Stomach (tissue), 9 donors: ENCODE measurements around the gene GRIK1. TPM values are rescaled to one million over a fixed set of nuclear protein-coding genes. Genes with fewer than 3 reads are reported as not detected.

ENCODE experiments used
- DNase-seq, 2 donors: peaks; one replicate each; pipeline versions ENCODE4 v3.0.0 to v3.0.0-alpha.2; 2013 to 2019
- H3K27ac ChIP-seq, 5 donors: fragments of 200-600 bp in 4 of 5; sonication (generic) in 4 of 5; one replicate each; pipeline ENCODE4 v1.5.1; 2013 to 2019; ENCODE audit warnings: mild to moderate bottlenecking in 1 of 5, moderate library complexity in 1 of 5
- H3K27me3 ChIP-seq, 3 donors: fragments of 200-600 bp; sonication (generic); one replicate each; pipeline ENCODE4 v1.5.1; 2017 to 2019; ENCODE audit warnings: mixed run types in 1 of 3
- H3K36me3 ChIP-seq, 4 donors: fragments of 200-600 bp; sonication (generic); 1 replicate in 3 of 4; 2 replicates in 1 of 4; pipeline ENCODE4 v1.5.1; 2016 to 2019
- H3K4me1 ChIP-seq, 4 donors: fragments of 200-600 bp; sonication (generic); one replicate each; pipeline ENCODE4 v1.5.1; 2016 to 2019
- H3K4me3 ChIP-seq, 4 donors: fragments of 200-600 bp; sonication (generic) in 3 of 4; one replicate each; pipeline ENCODE4 v1.5.1; 2016 to 2019; ENCODE audit warnings: mild to moderate bottlenecking in 1 of 4
- H3K9me3 ChIP-seq, 4 donors: fragments of 200-600 bp; sonication (generic); one replicate each; pipeline ENCODE4 v1.5.1; 2016 to 2019
- CTCF ChIP-seq, 7 experiments: fragments of 450-650 bp in 4 of 7; fragments of 200-600 bp in 3 of 7; sonication (generic) in 3 of 7; IDR thresholded peaks; one replicate each; pipeline ENCODE4 v1.5.1; 2016 to 2019; ENCODE audit warnings: antibody characterized with exemption in 7 of 7, control low read depth in 2 of 7, mild to moderate bottlenecking in 1 of 7
- EP300 ChIP-seq: sonication (generic); formaldehyde crosslinking; IDR thresholded peaks from one replicate; pipeline ENCODE4 v1.6.1; 2017; ENCODE audit warnings: antibody characterized with exemption
- POLR2A ChIP-seq, 4 donors: fragments of 450-650 bp; IDR thresholded peaks; one replicate each; pipeline ENCODE4 v1.6.1; 2016; ENCODE audit warnings: antibody characterized with exemption in 4 of 4, control low read depth in 2 of 4, mild to moderate bottlenecking in 1 of 4, moderate library complexity in 1 of 4
- POLR2AphosphoS5 ChIP-seq, 3 donors: sonication (generic); formaldehyde crosslinking; IDR thresholded peaks; one replicate each; pipeline ENCODE4 v1.6.1; 2016; ENCODE audit warnings: antibody characterized with exemption in 3 of 3
- WGBS, 5 donors: extraction: QIAGEN DNeasy Blood & Tissue Kit in 3 of 5; methylation state at CpG; one replicate each; pipeline versions ENCODE4 v1.1.5 to v1.1.7; 2013 to 2018; 5-methylcytosine and 5-hydroxymethylcytosine counted together
- intact Hi-C: fragments of 100-400 bp; cut with DNase I; formaldehyde crosslinking; loops from one replicate; pipeline ENCODE4 v1.15.1; 2023; ENCODE audit warnings: low total_unique reads
- polyA plus RNA-seq, 3 donors: library from polyadenylated mRNA; stranded (reverse); fragments of 200-250 nt; gene quantifications; one replicate each; pipeline ENCODE4 v1.2.3, GENCODE V29; 2013
- total RNA-seq, 5 donors: library from RNA; depleted of rRNA; stranded (reverse); fragments of >200 nt; gene quantifications; one replicate each; pipeline versions ENCODE4 v1.1.0 to v1.2.3, GENCODE V29; 2014 to 2016
- donor health status: healthy with polysubstance abuse.
- donor health status: Bipolar disorder and iron deficiency.
- donor health status: healthy.

The GRIK1 gene
- total and polyA plus RNA-seq, 8 donors = 0.06 to 1.5 (median 0.66) TPM; not detected in 4

GRCh38 chr21:29660047-29660720 lies 279.6 kb downstream of the GRIK1 start:
- no peaks in the 10 kb centered on the region for H3K9me3 ChIP-seq
- DNase-seq = no peak
- 68 to 87% (median 76%) methylated on average over 2 of the region's 2 CpGs for WGBS, 5 donors
- no peak overlapping the region for H3K27ac ChIP-seq
- no peaks in the 10 kb centered on the region for H3K36me3 ChIP-seq
- no peaks in the 10 kb centered on the region for H3K27me3 ChIP-seq
- H3K4me3 ChIP-seq = no peak overlapping the region
- TF ChIP-seq EP300 = no peak
- no peak for TF ChIP-seq CTCF (IDR thresholded peaks at IDR 0.05)
- no peak for TF ChIP-seq POLR2AphosphoS5 (IDR thresholded peaks at IDR 0.05)
- TF ChIP-seq POLR2A (IDR thresholded peaks at IDR 0.05) = no peak
- H3K4me1 ChIP-seq = no peaks in the 10 kb centered on the region
- intact Hi-C loops = no loop called here

GRCh38 chr21:29658934-29659203 lies 280.9 kb downstream of the GRIK1 start:
- intact Hi-C loops = no loop called here
- WGBS, 5 donors = 19 to 44% (median 33%) methylated on average over 1 of the region's 1 CpG
- H3K9me3 ChIP-seq = no peaks in the 10 kb centered on the region
- H3K36me3 ChIP-seq = no peaks in the 10 kb centered on the region
- TF ChIP-seq POLR2AphosphoS5 (IDR thresholded peaks at IDR 0.05) (no peak), POLR2A (IDR thresholded peaks at IDR 0.05) (no peak), CTCF (IDR thresholded peaks at IDR 0.05) (no peak), EP300 (no peak)
- no peaks in the 10 kb centered on the region for H3K4me1 ChIP-seq
- no peak overlapping the region for H3K27ac ChIP-seq
- H3K27me3 ChIP-seq = no peaks in the 10 kb centered on the region
- no peak for DNase-seq
- H3K4me3 ChIP-seq = no peak overlapping the region

- Histone ChIP-seq H3K36me3 (no peaks in the 10 kb centered on the region), H3K4me1 (no peaks in the 10 kb centered on the region), H3K27ac (no peak overlapping the region), H3K9me3 (no peaks in the 10 kb centered on the region), H3K27me3 (no peaks in the 10 kb centered on the region), H3K4me3 (no peak overlapping the region)
- WGBS, 5 donors = 65 to 77% (median 72%) methylated on average over 10 of the region's 10 CpGs
- TF ChIP-seq CTCF (IDR thresholded peaks at IDR 0.05) (no peak), EP300 (no peak), POLR2A (IDR thresholded peaks at IDR 0.05) (no peak), POLR2AphosphoS5 (IDR thresholded peaks at IDR 0.05) (no peak)
- intact Hi-C loops = no loop called here
- DNase-seq = no peak
Observed at GRCh38 chr21:29658177-29658933, 281.4 kb downstream of the GRIK1 start.

GRCh38 chr21:29657240-29657989 lies 282.4 kb downstream of the GRIK1 start:
- no peaks in the 10 kb centered on the region for H3K4me1 ChIP-seq
- no peaks in the 10 kb centered on the region for H3K9me3 ChIP-seq
- 30 to 43% (median 37%) methylated on average over 9 of the region's 9 CpGs for WGBS, 5 donors
- TF ChIP-seq EP300 (no peak), POLR2A (IDR thresholded peaks at IDR 0.05) (no peak), POLR2AphosphoS5 (IDR thresholded peaks at IDR 0.05) (no peak)
- H3K27me3 ChIP-seq = no peaks in the 10 kb centered on the region
- H3K4me3 ChIP-seq = no peak overlapping the region
- DNase-seq = peak in 1 of 2 donors; percentile 44
- H3K27ac ChIP-seq = no peak overlapping the region
- no peaks in the 10 kb centered on the region for H3K36me3 ChIP-seq
- intact Hi-C loops = no loop called here
